Mesendoderm (in vitro differentiated cells): ENCODE results near the gene DLD.

Experiments
- DNase-seq: peaks from one replicate; pipeline ENCODE4 v3.0.0; 2013
- H2AK5ac ChIP-seq: 2 replicates; pipeline ENCODE4 v1.6.1; 2013; ENCODE audit warnings: low read length, inconsistent platforms
- H2BK120ac ChIP-seq: 2 replicates; pipeline ENCODE4 v1.6.1; 2013; ENCODE audit warnings: low read depth, mild to moderate bottlenecking, low read length, moderate library complexity, mixed read lengths
- H2BK15ac ChIP-seq: replicated peaks from 2 replicates; pipeline ENCODE4 v1.6.1; 2013; ENCODE audit warnings: low read depth, mild to moderate bottlenecking, moderate library complexity
- H2BK5ac ChIP-seq: 2 replicates; pipeline ENCODE4 v1.6.1; 2013; ENCODE audit warnings: low read length, inconsistent platforms
- H3K18ac ChIP-seq: 2 replicates; pipeline ENCODE4 v1.6.1; 2013; ENCODE audit warnings: mild to moderate bottlenecking, low read length, mixed read lengths
- H3K23ac ChIP-seq: one replicate; pipeline ENCODE4 v1.6.1; 2013; ENCODE audit warnings: low read length
- H3K27ac ChIP-seq: 2 replicates; pipeline ENCODE4 v1.5.1; 2013; ENCODE audit warnings: low read depth, mild to moderate bottlenecking, inconsistent platforms, low read length, moderate library complexity
- H3K27me3 ChIP-seq: 2 replicates; pipeline ENCODE4 v1.6.1; 2013; ENCODE audit warnings: low read length, control low read depth, mild to moderate bottlenecking, inconsistent platforms; ENCODE audit not compliant: insufficient read depth, poor library complexity
- H3K36me3 ChIP-seq: 2 replicates; pipeline ENCODE4 v1.6.1; 2013; ENCODE audit warnings: low read length, inconsistent platforms; ENCODE audit not compliant: control insufficient read depth, insufficient read depth
- H3K4ac ChIP-seq: one replicate; pipeline ENCODE4 v1.6.1; 2013; ENCODE audit warnings: low read depth, mild to moderate bottlenecking, low read length, moderate library complexity
- H3K4me1 ChIP-seq: 2 replicates; pipeline ENCODE4 v1.6.1; 2013; ENCODE audit warnings: low read depth, low read length, inconsistent platforms; ENCODE audit not compliant: control insufficient read depth
- H3K4me2 ChIP-seq: 2 replicates; pipeline ENCODE4 v1.6.1; 2013; ENCODE audit warnings: low read length
- H3K4me3 ChIP-seq: 2 replicates; pipeline ENCODE4 v1.5.1; 2013; ENCODE audit warnings: mild to moderate bottlenecking, low read length
- H3K56ac ChIP-seq: one replicate; pipeline ENCODE4 v1.6.1; 2013; ENCODE audit warnings: low read length
- H3K79me1 ChIP-seq: 2 replicates; pipeline ENCODE4 v1.6.1; 2013; ENCODE audit warnings: low read length, inconsistent platforms
- H3K79me2 ChIP-seq: 2 replicates; pipeline ENCODE4 v1.6.1; 2013; ENCODE audit warnings: mild to moderate bottlenecking, low read length; ENCODE audit not compliant: control insufficient read depth, insufficient read depth
- H3K9ac ChIP-seq: 2 replicates; pipeline ENCODE4 v1.6.1; 2013; ENCODE audit warnings: low read length, inconsistent platforms
- H4K5ac ChIP-seq: one replicate; pipeline ENCODE4 v1.6.1; 2013; ENCODE audit warnings: low read length
- H4K8ac ChIP-seq: one replicate; pipeline ENCODE4 v1.6.1; 2013; ENCODE audit warnings: low read depth, mild to moderate bottlenecking, control low read depth, low read length, moderate library complexity
- WGBS: extraction: QIAGEN DNeasy Blood & Tissue Kit; methylation state at CpG from one replicate; pipeline ENCODE4 v1.1.7; 2013; ENCODE audit warnings: low lambda C conversion rate, missing lambda C conversion rate; ENCODE audit not compliant: insufficient coverage; ENCODE audit errors: extremely low coverage; 5-methylcytosine and 5-hydroxymethylcytosine counted together

Gene DLD

DNA sequence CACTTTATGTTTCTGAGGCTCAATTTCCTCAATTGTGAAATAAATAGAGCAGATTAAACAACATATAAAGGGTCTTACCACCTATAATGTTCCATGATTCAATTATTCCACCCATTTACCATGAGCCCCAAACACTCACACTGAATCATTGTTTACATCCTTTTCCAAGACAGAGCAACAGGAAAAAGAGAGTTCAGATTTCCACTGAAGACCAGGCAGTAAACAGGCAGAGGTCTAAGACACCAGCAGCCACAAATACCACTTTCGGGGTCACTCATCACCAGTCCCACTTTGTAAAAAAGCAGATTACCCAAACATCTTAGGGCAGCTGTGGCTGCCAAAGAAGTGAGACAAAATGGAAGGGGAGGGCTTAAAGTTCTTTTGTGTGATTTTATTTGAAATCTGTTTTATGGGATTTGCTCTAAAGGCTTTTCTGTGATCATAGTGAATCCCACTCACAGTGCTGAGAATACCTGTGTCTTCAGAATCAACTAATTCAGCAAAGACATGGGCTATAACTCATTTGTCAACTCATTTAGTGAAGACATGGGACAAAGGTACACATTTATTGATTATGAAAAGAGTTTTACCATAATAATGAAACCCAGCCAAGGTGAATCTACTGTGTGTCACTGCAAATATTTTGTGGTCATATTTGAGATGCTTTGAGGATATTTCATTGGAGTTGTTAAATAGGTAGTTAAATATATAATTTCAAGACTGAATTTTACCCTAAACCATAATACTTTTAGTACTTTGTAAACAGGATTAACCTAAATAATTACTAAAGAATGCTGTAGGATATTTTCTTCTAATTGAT is 24.8 kb upstream of the DLD start:
- Histone ChIP-seq H3K4ac (no peak overlapping the region), H3K79me1 (no peaks in the 10 kb centered on the region), H4K8ac (no peak overlapping the region), H3K27me3 (no peaks in the 10 kb centered on the region), H4K5ac (no peak overlapping the region), H3K56ac (no peak overlapping the region), H3K9ac (no peak overlapping the region), H3K23ac (no peak overlapping the region), H3K27ac (no peak overlapping the region), H3K4me2 (no peak overlapping the region), H2BK5ac (no peak overlapping the region), H2AK5ac (no peak overlapping the region), H3K4me3 (no peak overlapping the region), H3K4me1 (no peaks in the 10 kb centered on the region), H2BK15ac (no peak overlapping the region), H2BK120ac (no peak overlapping the region), H3K18ac (no peak overlapping the region), H3K36me3 (no peaks in the 10 kb centered on the region), H3K79me2 (no peaks in the 10 kb centered on the region)
- no peak for DNase-seq
- no CpG with 5 or more reads among the region's 1 CpG for WGBS

DNA sequence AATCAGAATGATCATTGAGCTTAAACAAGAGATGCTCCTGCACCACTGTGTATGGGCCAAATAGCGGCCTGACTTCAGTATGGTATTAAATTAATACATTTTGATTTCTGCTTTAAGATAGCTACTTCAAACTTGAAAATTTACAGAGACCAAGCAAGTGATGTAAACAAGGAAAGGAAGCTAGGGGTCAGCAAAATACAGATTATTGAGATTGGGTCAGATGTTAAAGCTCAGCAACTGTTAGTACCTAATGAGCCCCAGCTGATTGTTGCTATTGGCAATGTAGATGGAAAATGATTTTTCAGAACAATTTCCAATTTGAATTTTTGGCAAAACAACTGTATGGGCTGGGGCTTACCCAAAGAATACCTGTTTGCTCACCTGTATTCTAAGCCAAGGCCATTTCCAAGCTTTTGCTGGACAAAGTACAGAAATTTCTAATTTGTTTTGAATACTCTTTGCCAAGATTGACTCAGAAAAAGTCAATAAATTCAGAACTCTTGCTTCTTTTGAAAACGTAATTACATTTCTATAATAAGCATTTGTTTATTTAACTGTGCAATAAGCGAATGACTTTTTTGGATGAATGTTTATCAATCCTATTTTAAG is 23.0 kb upstream of the DLD start:
- Histone ChIP-seq H3K27me3 (no peaks in the 10 kb centered on the region), H3K9ac (no peak overlapping the region), H3K27ac (no peak overlapping the region), H3K4me2 (no peak overlapping the region), H3K79me2 (no peaks in the 10 kb centered on the region), H3K36me3 (no peaks in the 10 kb centered on the region), H4K5ac (no peak overlapping the region), H3K4me1 (no peaks in the 10 kb centered on the region), H2BK5ac (no peak overlapping the region), H3K4me3 (no peak overlapping the region), H3K23ac (no peak overlapping the region), H3K56ac (no peak overlapping the region), H3K79me1 (no peaks in the 10 kb centered on the region), H3K4ac (no peak overlapping the region), H2BK15ac (no peak overlapping the region), H2AK5ac (no peak overlapping the region), H3K18ac (no peak overlapping the region), H4K8ac (no peak overlapping the region), H2BK120ac (no peak overlapping the region)
- WGBS, result no CpG with 5 or more reads among the region's 3 CpGs
- no peak for DNase-seq

DNA sequence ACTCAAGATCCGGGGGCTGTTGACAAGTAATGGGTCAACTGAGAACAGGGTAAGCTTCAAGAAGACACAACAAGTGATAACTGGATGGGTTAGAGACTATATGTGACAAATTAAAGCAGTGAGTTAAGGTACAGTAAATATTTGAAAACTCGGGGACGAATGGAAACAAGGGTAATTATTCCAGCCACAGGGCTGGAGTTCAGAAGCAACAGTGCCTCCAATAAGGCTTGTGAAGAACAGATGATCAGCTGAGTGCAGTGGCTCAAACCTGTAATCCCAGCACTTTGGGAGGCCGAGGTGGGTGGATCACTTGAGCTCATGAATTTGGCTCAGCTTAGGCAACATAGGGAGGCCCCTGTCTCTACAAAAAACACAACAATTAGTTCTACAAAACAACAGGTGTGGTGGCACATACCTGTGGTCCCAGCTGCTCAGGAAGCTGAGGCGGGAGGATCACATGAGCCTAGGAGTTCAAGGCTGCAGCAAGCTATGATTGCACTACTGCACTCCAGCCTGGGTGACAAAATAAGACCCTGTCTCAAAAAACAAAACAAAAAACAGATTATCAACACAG is 20.5 kb upstream of the DLD start:
- DNase-seq, result no peak
- no peak overlapping the region for H2AK5ac ChIP-seq
- no peak overlapping the region for H3K27ac ChIP-seq
- H3K4me2 ChIP-seq, result no peak overlapping the region
- H3K56ac ChIP-seq, result no peak overlapping the region
- no peak overlapping the region for H2BK5ac ChIP-seq
- no peak overlapping the region for H2BK120ac ChIP-seq
- H3K27me3 ChIP-seq, result no peaks in the 10 kb centered on the region
- H3K36me3 ChIP-seq, result no peaks in the 10 kb centered on the region
- H3K4me3 ChIP-seq, result no peak overlapping the region
- H3K9ac ChIP-seq, result no peak overlapping the region
- H3K18ac ChIP-seq, result no peak overlapping the region
- WGBS, result no CpG with 5 or more reads among the region's 5 CpGs
- no peak overlapping the region for H3K23ac ChIP-seq
- H3K79me2 ChIP-seq, result no peaks in the 10 kb centered on the region
- H3K79me1 ChIP-seq, result no peaks in the 10 kb centered on the region
- no peaks in the 10 kb centered on the region for H3K4me1 ChIP-seq
- H2BK15ac ChIP-seq, result no peak overlapping the region
- H4K5ac ChIP-seq, result no peak overlapping the region
- no peak overlapping the region for H3K4ac ChIP-seq
- no peak overlapping the region for H4K8ac ChIP-seq

DNA sequence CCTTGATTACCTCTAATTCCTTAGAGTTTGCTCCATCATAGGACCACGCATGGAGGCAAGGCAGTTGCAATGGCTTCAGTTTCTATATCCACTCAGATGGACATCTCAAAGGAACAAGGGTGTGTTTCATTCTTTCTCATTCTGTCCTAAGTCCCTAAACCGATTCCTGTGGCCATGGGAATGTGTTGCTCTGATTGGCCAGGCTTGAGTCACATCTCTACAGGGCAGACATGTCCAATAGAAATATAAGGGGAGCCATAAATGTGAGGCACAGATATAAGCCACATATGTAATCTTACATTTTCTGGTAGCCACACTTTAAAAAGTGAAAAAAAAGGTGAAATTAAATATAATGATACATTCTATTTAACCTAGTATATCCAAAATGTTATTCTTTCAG is 16.9 kb upstream of the DLD start:
- Histone ChIP-seq H3K27ac (no peak overlapping the region), H3K27me3 (no peaks in the 10 kb centered on the region), H2AK5ac (no peak overlapping the region), H2BK5ac (no peak overlapping the region), H3K4me3 (no peak overlapping the region), H3K4me1 (no peaks in the 10 kb centered on the region), H3K18ac (no peak overlapping the region), H3K23ac (no peak overlapping the region), H2BK15ac (no peak overlapping the region), H3K9ac (no peak overlapping the region), H3K56ac (no peak overlapping the region), H3K36me3 (no peaks in the 10 kb centered on the region), H3K4me2 (no peak overlapping the region), H4K8ac (no peak overlapping the region), H4K5ac (no peak overlapping the region), H3K4ac (no peak overlapping the region), H2BK120ac (no peak overlapping the region), H3K79me1 (no peaks in the 10 kb centered on the region), H3K79me2 (no peaks in the 10 kb centered on the region)
- DNase-seq, result no peak
- no CpG with 5 or more reads among the region's 2 CpGs for WGBS

DNA sequence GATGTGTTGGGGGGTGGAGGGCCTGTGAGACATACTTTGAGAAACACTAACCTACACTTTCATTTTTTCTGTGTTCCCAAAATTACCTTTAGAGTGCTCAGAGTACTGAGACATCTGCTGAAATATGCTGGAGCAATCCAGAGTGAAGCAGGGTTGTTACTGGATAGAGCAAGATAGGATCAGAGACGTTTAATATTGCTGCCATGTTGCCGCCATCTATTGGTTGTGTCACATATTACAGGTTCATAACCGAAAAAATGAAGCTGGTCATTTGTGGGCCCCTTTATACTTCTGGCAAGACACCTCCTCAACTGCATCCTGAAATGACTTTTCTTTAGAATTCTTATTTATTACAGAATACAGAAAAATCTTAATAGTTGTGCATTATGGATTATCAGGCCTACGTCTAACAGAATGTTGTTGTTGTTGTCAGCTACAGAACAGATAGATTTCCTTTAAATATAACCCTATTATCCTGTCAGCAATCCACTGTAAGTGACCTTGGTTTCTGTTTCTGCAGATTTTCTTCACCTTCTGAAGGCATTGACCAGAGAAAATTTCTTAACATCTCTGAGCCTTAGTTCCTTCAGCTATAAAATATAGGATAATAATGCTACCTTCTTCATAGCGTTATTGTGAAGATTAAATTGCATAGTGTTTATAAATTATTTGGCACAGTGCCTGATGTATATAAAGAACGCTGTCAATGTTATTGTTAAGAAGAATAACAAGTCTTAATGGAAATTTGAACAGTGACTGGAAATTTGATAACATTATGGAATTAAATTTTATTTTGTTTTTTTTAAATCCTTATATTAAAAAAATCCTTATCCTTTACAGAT is 16.2 kb upstream of the DLD start:
- no CpG with 5 or more reads among the region's 6 CpGs for WGBS

More for the DNA sequence above, 16.2 kb upstream of the DLD start:
- no peak overlapping the region for H3K56ac ChIP-seq
- DNase-seq, result peak; percentile 59
- H2BK15ac ChIP-seq, result no peak overlapping the region
- H3K4me1 ChIP-seq, result no peaks in the 10 kb centered on the region
- H3K79me2 ChIP-seq, result no peaks in the 10 kb centered on the region
- no peak overlapping the region for H2BK5ac ChIP-seq
- H4K5ac ChIP-seq, result no peak overlapping the region
- no peak overlapping the region for H3K4me3 ChIP-seq
- no peak overlapping the region for H3K4ac ChIP-seq
- H3K27me3 ChIP-seq, result no peaks in the 10 kb centered on the region
- no peak overlapping the region for H3K9ac ChIP-seq
- no peaks in the 10 kb centered on the region for H3K36me3 ChIP-seq
- H3K23ac ChIP-seq, result no peak overlapping the region
- H3K18ac ChIP-seq, result no peak overlapping the region
- no peak overlapping the region for H3K27ac ChIP-seq
- H2BK120ac ChIP-seq, result no peak overlapping the region
- H3K4me2 ChIP-seq, result no peak overlapping the region
- no peak overlapping the region for H4K8ac ChIP-seq
- H2AK5ac ChIP-seq, result no peak overlapping the region
- no peaks in the 10 kb centered on the region for H3K79me1 ChIP-seq
